ENCODE results near the gene ANKRD44.

- TF ChIP-seq GATA2 (IDR thresholded peaks at IDR 0.05; ENCODE audit: low read depth, low read length) (no peak), GATA3 (IDR thresholded peaks at IDR 0.05; ENCODE audit: low read depth, low read length) (no peak)
Measured at GRCh38 chr2:197010200-197011020, 300.2 kb downstream of the ANKRD44 start.
